GM13977 (cell line): ENCODE results near the gene SLC35E3.
A peak's percentile ranks its signal among the peaks of the same experiment; 100 is the strongest.

ENCODE experiments used
- DNase-seq: peaks from one replicate; pipeline ENCODE4 v3.0.0; 2012; ENCODE audit warnings: low spot score
- CTCF ChIP-seq: IDR thresholded peaks from 2 replicates; pipeline ENCODE4 v1.5.1; 2012; ENCODE audit warnings: mild to moderate bottlenecking, control low read depth; ENCODE audit not compliant: insufficient read depth; ENCODE audit errors: extremely low read depth, missing control alignments
- in situ Hi-C: fragments of 300-500 bp; cut with MboI; formaldehyde crosslinking; loops from one replicate; pipeline ENCODE4 v1.12.0; 2022; ENCODE audit warnings: low sequenced_read_pairs, low pct_unique_long_range_greater_than_20kb, mixed read lengths, inconsistent platforms; ENCODE audit not compliant: unreplicated experiment

The SLC35E3 gene

GRCh38 chr12:68785823-68786222, 39.8 kb downstream of the SLC35E3 start:
- in situ Hi-C loops = no loop called here

GRCh38 chr12:68786929-68787328, 41.0 kb downstream of the SLC35E3 start:
- peak; percentile 16 for TF ChIP-seq CTCF
- DNase-seq = no peak
- in situ Hi-C loops = no loop called here

More at GRCh38 chr12:68785823-68786222, 39.8 kb downstream of the SLC35E3 start:
- no peak for TF ChIP-seq CTCF
- DNase-seq = no peak

- no peak for DNase-seq
- TF ChIP-seq CTCF = no peak
- in situ Hi-C loops = no loop called here
Observed at GRCh38 chr12:68788554-68789143, 42.7 kb downstream of the SLC35E3 start.

GRCh38 chr12:68789144-68789878, 43.3 kb downstream of the SLC35E3 start:
- no peak for DNase-seq
- in situ Hi-C loops = no loop called here
- TF ChIP-seq CTCF = no peak

GRCh38 chr12:68790081-68790951, 44.3 kb downstream of the SLC35E3 start:
- no peak for TF ChIP-seq CTCF
- DNase-seq = no peak
- in situ Hi-C loops = no loop called here

- DNase-seq = no peak
- in situ Hi-C loops = no loop called here
Observed at GRCh38 chr12:68790952-68791234, 44.9 kb downstream of the SLC35E3 start.

More at GRCh38 chr12:68790952-68791234, 44.9 kb downstream of the SLC35E3 start:
- TF ChIP-seq CTCF = no peak
